CD4-positive, alpha-beta T cell treated with Interleukin-15 for 4 hours (primary cell): ENCODE measurements around the gene WDR90.

Experiments used
- DNase-seq: peaks from one replicate; pipeline ENCODE4 v3.0.0-alpha.2; 2020; ENCODE audit warnings: low spot score

Gene WDR90

DNA sequence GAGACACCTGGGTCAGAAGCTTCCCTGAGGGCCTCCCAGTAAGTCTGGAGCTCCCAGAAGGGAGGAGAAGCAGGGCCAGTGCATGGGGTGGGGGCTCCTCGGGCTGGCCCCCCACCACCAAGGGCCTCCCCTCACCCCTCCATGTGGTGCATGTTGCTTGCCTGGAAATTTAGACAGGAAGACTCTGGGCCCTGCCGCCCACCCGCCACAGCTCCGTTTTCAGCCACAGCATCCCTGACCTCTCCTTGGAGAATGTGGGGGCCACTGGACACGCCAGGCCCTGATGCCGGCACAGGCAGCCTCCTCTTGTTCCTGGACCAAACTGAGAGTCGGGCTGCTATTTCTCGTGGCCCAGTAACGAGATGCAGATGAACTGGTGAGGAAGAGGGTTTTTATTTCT is 10.3 kb upstream of the WDR90 start:
- no peak for DNase-seq

DNA sequence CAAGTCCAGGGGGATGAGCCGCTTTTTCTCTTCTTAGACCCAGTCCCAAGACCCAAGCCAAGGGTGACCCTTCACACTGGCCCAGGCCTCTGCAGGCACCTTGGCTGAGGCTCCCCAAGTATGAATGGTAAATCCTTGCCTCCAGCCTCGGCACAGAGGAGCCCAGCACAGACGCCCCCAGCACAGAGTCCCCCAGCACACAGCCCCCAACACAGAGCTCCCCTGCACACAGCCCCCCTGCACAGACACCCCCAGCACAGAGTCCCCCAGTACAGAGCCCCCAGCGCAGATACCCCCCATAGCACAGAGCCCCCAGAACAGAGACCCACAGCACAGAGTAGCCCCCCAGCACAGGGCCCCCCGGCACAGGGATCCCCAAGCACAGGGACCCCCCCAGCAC is 8.6 kb upstream of the WDR90 start:
- no peak for DNase-seq

DNA sequence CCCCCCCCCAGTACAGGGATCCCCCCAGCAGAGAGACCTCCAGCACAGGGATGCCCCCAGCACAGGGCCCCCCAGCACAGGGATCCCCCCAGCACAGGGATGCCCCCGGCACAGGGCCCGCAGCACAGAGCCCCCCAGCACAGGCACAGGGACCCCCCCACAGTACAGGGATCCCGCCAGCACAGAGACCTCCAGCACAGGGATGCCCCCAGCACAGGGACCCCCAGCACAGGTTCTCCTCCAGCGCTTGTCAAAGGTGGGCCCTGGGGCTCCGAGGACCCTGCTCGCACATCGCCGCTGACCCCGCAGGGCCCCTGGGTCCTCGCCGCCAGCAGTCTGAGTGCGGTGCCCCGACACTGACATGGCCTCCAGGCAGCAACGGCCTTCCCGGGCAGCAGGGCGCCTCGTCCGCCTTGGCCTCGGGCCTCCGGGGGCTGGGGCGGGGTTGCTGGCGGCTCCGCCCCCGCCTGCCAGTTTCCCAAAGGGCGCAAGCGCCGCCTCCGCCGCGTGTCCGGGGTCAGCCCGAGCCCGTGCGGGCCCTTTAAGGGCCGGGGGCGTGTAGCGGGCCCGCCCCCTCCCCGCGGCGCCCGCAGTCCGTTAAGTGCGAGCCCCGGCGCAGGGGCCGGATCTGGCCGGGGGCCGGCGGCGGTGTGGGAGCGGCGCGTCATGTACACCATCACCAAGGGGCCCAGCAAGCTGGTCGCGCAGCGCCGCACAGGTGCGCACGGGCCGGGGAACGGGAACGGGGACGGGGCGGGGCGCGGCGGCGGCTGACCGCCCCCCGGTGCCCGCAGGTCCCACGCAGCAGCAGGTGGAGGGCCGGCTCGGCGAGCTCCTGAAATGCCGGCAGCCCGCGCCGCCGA is 7.6 kb upstream of the WDR90 start, which contains the start of gene MCRIP2:
TSS of gene MCRIP2 (plus strand) at position 503 of the 863 bp plus-strand sequence. CDS start at position 667, 164 bp downstream.
- peak; percentile 57 for DNase-seq

DNA sequence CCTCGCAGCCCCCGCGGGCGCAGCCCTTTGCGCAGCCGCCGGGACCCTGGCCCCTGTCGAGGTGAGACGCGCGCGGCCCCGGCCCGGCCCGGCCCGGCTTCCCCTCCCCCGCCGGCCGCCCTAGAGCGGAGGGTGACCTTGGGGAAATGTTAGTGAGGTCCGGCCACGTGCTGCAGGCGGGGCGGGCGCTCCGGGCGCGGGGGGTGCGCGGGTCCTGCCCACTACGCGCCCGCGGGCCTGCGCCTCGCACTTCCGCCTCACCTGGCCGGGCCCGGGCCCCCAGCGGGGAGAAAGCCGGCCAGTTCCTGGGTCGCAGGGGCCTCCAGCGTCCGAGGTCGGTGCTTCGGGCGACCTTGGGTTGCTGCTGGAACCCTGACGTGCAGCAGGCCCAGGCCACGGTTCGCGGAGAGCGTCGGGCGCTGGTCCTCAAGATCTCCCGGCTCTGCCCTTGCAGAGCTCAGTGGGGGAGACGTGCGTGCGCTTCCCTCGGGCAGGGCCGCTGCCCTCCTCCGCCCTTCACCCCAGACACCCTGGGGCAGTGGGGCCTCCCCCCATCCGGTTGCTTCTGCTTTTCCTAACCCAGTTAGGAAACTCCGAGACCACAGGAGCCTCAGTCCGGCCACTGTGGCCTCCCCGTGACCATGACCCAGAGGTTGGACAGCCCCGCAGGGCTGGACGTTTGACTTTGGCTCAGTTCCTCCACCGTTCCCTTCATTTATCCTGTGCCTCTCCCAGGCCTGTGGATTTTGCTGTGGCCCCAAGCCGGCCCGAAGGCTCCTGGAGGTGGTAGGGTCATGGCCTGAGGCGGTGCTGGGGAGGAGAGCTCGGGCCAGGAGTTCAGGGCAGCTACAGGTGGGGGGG is 6.7 kb upstream of the WDR90 start:
- DNase-seq: no peak

DNA sequence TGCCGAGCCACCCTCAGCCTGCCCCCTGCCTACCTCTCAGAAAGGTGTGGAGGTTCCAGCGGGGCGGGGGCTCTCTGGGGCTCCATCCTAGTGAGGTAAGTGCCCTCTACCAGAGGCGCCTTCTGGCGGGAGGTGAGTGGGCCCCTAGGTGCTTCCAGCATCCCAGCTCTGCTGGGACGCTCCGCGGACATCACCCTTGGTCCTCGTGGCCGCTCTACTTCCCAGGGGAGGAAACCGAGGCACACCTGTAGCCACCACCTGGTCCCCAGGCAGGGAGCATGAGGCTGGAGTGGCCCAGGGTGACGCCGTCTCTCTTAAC is 6.2 kb upstream of the WDR90 start:
- DNase-seq: no peak

DNA sequence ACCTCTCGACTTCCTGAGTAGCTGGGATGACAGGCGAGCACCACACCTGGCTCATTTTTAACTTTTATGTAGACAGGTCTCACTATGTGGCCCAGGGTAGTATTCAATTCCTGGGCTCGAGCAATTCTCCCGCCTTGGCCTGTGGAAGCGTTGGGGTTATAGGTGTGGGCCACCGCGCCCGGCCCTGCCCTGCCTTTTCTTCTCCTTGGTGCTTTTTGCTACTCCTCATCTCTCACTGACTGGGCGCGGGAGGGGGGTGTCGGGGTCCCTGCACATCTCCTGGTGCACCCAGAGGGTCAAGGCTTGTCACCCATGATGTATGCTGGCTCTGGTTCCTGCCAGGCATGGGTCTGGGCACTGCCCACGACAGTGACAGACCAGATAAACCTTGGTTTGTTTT is 4.6 kb upstream of the WDR90 start:
- DNase-seq: no peak

DNA sequence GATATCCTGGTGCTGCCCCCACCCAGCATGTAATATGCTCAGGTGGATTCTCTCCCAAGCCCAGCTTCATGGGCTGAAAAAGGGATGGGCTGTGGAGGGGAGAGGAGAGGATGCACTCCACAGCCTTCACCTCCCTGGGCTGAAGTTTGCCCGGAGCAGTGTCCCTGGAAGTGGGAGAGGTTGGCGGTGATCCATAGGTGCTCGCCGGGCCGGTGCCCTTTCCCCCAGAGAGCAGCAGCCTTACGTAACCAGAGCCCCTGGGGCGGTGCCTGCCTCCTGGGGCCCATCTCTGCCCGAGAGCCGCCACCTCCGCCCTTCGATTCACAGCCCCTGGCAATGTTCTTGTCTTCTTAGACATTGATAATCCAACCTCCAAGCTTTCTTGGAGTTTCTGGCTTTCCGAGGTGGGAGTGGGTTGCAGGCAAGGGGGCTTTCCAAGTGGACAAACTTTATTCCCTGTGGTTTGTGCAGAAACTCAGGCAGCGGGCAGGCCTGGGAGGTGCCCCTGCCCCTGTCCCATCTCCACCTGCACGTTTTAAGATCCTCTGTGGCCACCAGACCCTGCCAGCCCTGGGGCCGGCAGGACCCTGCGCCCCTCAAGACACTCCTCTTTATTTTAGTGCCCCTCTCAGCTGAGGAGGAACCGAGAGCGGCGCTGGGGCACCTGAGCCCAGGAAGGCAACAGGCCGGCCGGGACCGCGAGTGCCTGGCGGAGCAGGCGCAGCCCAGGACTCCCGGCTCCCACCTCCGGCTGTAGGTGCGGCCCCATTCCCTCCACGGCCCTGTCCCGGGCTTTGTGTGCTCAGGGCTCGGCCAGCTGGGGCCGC is 3.1 kb upstream of the WDR90 start:
- no peak for DNase-seq

DNA sequence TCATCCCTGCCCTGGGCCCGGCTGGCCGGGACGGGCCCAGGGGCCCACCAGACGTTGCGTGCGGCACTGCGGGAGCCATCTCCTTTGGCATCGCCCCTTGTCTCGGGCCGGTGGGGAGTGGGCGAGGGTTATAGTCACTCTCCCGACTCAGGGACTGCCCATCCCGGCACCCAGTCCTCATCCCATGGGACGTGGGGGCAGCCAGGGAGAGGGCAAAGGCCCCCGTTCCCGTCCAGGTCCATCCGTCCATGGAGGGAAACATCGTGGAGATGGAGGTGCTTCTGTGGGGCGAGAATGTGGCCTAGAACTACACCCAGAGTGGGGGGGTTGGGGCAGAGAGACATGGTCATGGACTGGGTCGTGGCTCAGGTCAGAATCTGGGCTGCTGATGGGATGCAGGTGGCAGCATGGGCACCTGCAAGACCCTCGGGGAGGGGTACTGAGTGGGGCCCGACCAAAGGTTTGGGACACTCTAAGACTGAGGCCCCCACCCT is 2.4 kb upstream of the WDR90 start:
- no peak for DNase-seq

DNA sequence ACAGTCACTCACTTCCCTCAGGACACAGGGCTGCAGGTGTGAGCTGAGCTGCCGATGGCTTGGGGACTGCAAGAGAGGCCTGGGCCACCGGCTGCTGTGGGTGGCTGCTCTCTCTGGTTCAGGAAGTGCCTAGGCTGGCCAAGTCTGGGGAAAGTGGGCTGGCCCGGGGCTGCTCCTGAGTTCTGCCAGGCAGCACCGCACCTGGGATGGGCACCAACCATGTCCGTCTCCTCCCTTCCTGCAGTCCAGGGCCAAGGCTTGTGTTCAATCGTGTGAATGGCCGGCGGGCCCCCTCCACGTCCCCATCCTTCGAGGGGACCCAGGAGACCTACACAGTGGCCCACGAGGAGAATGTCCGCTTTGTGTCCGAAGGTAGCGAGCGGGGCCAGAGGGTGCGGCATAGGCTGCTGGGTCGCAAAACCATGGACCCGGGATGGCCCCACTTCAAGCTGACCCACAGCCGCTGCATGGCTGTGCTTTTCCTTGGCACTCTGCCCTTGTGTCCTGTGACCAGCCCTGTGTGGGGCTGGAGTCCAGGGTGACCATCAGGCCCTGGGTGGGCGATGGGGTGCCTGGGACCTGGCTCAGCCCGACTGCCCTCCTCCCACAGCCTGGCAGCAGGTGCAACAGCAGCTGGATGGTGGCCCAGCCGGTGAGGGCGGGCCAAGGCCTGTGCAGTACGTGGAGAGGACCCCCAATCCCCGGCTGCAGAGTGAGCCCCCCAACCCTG is 1.8 kb upstream of the WDR90 start:
- no peak for DNase-seq

DNA sequence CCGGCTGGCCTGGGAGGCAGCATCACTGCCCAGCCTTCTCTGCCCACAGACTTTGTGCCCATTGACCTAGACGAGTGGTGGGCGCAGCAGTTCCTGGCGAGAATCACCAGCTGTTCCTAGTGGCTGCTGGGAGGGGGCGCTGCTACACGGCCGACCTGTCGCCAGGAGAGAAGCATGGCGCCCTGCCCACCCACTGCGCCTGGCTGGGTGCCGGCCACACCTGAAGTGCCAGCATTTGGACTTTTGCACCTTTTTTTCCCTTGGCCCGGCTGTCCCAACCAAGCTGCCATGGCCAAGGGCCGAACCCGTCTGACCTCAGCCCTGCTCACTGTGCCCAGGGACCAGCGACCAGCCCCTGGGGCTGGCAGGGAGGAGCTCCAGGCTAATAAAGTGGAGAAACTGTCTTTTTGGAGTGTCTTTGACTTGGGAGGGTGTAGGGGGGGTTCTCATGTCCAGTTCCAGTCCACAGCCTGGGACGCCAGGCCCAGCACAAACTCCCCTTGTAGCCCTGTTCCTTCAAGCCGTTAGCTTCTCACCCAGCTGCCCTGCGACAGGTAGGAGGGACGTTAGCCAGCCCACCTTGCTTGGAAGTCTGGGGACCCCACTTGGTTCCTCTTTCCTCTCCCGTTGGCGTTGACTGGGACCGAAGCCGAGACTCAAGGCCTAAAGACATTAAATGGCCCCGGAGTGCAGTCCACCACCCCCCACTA is 939 bp upstream of the WDR90 start:
- DNase-seq: peak; percentile 25

DNA sequence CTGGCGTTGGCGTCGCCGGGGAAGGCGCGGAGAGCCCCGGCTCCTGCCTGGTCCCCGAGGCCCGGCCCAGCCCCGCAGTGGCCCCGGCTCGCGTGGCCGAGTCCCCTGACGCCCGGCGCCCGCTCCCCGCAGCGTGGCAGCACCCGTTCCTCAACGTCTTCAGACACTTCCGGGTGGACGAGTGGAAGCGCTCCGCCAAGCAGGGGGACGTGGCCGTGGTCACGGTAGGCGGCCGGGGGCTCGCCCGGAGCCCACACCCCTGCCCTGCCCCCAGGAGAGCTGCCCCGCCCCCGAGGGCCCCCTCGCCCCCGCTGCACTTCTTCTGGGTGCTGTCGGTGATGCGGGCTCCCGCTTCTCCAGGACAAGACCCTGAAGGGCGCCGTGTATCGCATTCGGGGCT is 466 bp downstream of the WDR90 start:
- DNase-seq: no peak

DNA sequence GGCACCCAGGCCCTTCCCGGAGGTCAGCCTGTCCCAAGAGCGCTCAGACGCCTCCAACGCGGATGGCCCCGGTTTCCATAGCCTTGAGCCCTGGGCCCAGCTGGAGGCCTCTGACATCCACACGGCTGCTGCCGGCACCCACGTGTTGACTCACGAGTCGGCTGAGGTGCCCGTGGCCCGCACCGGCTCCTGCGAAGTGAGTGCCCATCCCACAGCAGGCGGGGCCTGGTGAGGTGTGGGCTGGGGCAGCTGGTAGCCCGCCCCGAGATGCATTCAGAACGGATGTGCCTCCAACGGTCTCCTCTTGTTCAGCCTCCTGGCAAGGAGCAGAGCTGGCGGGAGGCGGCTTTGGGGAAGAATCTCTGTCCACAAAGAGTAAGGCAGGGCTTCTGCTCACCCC is 2.7 kb downstream of the WDR90 start:
- no peak for DNase-seq

DNA sequence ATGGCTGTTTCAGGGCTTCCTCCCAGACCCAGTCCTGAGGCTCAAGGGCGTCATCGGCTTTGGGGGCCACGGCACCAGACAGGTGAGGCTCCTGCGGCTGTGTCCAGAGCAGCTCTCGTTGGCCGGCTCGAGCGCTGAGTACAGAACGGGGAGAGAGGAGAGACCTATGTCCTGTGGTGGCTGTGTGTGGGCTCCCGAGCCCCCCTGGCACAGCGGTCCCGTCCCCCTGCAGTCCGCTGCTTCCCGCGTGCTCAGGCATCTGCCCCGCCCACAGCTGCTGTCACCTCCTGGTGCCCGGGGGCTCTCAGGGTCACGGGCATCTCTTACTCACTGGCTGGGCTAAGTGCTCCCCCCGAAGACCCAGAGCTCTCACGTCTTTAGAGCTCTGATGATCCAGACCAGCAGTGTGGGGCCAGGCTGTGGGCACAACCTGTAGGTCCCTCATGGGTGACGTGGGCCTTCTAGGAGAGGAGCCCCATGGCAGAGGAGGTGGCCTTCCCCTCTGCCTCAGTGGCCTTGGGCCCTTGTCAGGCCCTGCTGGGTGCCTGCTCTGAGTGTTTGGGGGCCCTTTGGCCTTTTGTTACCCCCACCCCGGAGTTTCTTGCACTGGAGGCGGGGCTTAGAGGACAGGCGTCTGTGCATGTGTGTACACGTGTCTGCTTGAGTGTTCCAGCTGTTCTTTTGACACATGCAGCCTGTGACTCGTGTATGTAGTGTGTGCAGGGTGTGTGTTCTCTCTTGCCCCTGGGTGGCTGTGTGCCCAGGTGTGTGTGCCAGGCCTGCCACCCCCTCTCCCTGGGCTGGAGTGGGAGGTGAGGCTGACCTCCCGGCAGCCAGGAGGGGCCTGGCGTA is 3.5 kb downstream of the WDR90 start:
- no peak for DNase-seq

DNA sequence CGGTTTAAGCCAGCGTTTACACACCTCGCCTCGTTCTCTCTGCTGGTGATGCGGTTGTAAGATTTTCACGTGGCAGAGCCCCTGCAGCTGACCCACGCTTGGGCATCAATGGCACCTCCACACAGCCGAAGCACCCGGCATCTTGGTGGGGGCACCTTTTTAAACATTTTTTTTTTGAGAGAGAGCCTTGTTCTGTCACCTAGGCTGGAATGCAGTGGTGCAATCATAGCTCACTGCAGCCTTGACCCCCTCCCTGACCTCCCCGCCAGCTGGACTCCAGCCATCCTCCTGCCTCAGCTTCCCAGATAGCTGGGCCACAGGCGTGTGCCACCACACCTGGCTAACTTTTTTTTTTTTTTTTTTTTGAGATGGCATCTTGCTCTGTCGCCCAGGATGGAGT is 4.9 kb downstream of the WDR90 start:
- no peak for DNase-seq

DNA sequence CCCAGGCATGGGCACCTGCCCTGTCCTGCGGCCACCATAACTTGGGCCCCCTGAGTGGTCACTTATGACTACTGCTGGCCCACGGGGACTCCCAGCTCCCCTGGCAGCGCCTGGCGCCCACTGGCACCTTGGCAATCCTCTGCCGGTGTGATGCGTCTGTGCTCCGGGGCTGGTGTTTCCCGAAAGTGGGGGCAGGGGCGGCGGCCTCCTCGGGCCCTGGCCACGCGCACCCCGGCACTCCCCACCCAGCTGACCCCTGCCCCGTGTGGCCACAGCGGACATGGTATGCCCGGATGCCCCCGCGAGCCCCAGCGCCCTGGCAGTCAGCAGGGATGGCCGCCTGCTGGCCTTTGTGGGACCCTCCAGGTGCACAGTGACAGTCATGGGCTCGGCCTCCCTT is 8.3 kb downstream of the WDR90 start:
- DNase-seq: no peak

DNA sequence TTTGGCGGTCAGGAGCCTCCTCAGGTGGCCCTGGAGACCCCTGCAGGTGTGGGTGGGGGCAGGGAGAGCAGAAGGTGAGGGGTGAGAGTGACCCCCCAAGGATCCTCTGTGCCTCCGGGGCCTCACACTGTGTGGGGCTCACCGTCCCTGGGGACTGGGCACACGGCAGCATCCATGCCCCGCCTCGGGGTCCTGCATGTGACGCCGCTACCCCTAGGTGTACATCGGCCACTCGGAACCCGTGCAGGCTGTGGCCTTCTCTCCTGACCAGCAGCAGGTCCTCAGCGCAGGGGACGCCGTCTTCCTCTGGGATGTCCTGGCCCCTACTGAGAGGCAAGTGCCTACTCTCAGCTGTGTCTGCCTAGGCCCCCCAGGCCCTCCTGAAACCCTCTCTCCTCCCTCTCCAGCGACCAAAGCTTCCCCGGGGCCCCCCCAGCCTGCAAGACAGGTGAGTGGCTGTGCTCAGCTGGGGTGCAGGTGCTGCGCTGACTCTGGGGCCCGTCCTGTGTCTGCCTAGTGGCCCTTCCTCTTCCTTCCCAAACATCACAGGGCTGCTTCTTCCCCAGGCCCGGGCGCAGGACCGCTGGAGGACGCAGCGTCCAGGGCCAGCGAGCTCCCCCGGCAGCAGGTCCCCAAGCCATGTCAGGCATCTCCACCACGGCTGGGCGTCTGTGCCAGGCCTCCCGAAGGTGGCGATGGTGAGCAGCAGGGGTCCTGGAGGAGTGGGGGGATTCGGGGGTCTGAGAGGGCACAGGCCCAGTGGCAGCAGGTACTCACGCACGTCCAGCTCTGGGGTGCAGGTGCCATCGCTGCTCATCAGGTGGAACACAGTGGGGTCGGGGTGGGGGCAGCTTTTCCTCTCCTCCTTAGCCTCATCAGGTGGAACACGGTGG is 9.8 kb downstream of the WDR90 start:
- DNase-seq: no peak

DNA sequence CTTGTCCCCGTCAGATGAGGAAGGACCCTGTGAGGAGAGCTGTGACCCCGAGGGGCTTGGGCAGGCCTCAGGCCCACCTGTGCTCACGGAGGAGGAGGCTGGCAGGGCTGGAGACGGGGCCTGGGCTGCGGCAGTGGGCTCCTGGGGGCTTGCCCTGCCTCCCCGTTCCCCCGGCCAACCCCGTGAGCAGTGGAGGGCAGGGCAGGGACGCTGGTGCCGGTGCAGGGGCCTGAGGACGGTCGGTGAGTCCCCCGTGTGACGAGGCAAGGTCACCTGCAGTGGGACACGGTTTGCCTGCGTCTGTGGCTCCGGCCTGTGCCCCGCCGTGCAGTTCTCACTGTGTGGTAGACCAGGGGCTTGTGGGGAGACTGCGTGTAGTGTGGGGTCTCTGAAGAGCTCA is 10.5 kb downstream of the WDR90 start:
- DNase-seq: no peak

DNA sequence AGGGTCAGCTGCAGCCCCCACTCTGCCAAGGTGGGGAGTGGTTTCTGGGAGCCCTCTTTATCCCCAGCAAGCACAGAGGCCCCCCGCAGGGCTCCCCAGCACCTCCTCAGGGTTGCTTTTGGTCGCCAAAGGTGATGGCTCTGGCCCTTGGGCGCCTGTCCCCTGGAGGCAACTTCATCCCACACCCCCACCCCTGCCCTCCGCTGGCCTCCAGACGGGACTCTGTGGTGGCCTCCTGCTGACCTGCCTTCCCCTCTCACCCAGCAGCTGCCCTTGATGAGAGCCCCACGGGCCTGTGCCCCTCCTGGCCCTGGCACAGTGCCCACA is 10.9 kb downstream of the WDR90 start:
- DNase-seq: no peak
